ENCODE data around the gene UBR4. TPM values are rescaled to one million over a fixed set of nuclear protein-coding genes. Genes with fewer than 3 reads are reported as not detected.

The UBR4 gene
- total and polyA plus RNA-seq, 2 donors from 2014 or later: 167 to 319 TPM

GRCh38 chr1:19209439-19209989, 552 bp downstream of the UBR4 start:
- peak in 2 of 5 donors; percentile 60 to 65 for DNase-seq
- H3K27ac ChIP-seq (ENCODE audit: low read depth in 2 of 2, low read length in 2 of 2): peak overlapping the region; percentile 79 to 92
- intact Hi-C loops (cut with DNase I): no loop called here
- H3K36me3 ChIP-seq (ENCODE audit: control insufficient read depth in 2 of 3, insufficient read depth in 3 of 3, low read length in 3 of 3): peaks cover 0 to 3% (median 2%) of the 10 kb centered on the region in 3 donors
- peak overlapping the region; percentile 71 to 96 (median 82) for H3K4me3 ChIP-seq (ENCODE audit: low read length in 3 of 3)
- FAIRE-seq: no peak
- peaks cover 2 to 33% (median 19%) of the 10 kb centered on the region in 3 donors for H3K4me1 ChIP-seq (ENCODE audit: control insufficient read depth in 2 of 3, insufficient read depth in 2 of 3, low read depth in 1 of 3, low read length in 3 of 3)
- H3K9ac ChIP-seq (ENCODE audit: low read length in 3 of 3): peak overlapping the region; percentile 87 to 92 (median 91)
- no peak for TF ChIP-seq CTCF (IDR thresholded peaks at IDR 0.05; ENCODE audit: borderline replicate concordance, extremely low read depth, insufficient read depth)
- no peaks in the 10 kb centered on the region for H3K27me3 ChIP-seq (ENCODE audit: control insufficient read depth, insufficient read depth, low read length)
- no peaks in the 10 kb centered on the region for H3K9me3 ChIP-seq (ENCODE audit: control insufficient read depth in 2 of 3, insufficient read depth in 1 of 3, low read length in 3 of 3)

GRCh38 chr1:19208710-19209438, 1.2 kb downstream of the UBR4 start:
- H3K27ac ChIP-seq (ENCODE audit: low read depth in 2 of 2, low read length in 2 of 2): peak overlapping the region; percentile 79 to 92
- TF ChIP-seq CTCF (IDR thresholded peaks at IDR 0.05; ENCODE audit: borderline replicate concordance, extremely low read depth, insufficient read depth): no peak
- H3K4me1 ChIP-seq (ENCODE audit: control insufficient read depth in 2 of 3, insufficient read depth in 2 of 3, low read depth in 1 of 3, low read length in 3 of 3): peaks cover 2 to 33% (median 19%) of the 10 kb centered on the region in 3 donors

GRCh38 chr1:19206947-19207346, 3.1 kb downstream of the UBR4 start:
- intact Hi-C loops (cut with DNase I): no loop called here
- Histone ChIP-seq H3K4me1 (ENCODE audit: control insufficient read depth in 2 of 3, insufficient read depth in 2 of 3, low read depth in 1 of 3, low read length in 3 of 3) (peaks cover 2 to 29% (median 17%) of the 10 kb centered on the region in 3 donors), H3K9me3 (ENCODE audit: control insufficient read depth in 2 of 3, insufficient read depth in 1 of 3, low read length in 3 of 3) (no peaks in the 10 kb centered on the region), H3K27ac (ENCODE audit: low read depth in 2 of 2, low read length in 2 of 2) (no peak overlapping the region), H3K4me3 (ENCODE audit: low read length in 3 of 3) (no peak overlapping the region), H3K27me3 (ENCODE audit: control insufficient read depth, insufficient read depth, low read length) (no peaks in the 10 kb centered on the region), H3K9ac (ENCODE audit: low read length in 3 of 3) (no peak overlapping the region), H3K36me3 (ENCODE audit: control insufficient read depth in 2 of 3, insufficient read depth in 3 of 3, low read length in 3 of 3) (no peaks in the 10 kb centered on the region)
- DNase-seq (no peak), FAIRE-seq (no peak)
- no peak for TF ChIP-seq CTCF (IDR thresholded peaks at IDR 0.05; ENCODE audit: borderline replicate concordance, extremely low read depth, insufficient read depth)

More at GRCh38 chr1:19208710-19209438, 1.2 kb downstream of the UBR4 start:
- H3K4me3 ChIP-seq (ENCODE audit: low read length in 3 of 3): peak overlapping the region; percentile 71 to 96 (median 82)
- FAIRE-seq: no peak
- no peak for DNase-seq
- peak overlapping the region; percentile 87 to 92 (median 91) for H3K9ac ChIP-seq (ENCODE audit: low read length in 3 of 3)
- H3K36me3 ChIP-seq (ENCODE audit: control insufficient read depth in 2 of 3, insufficient read depth in 3 of 3, low read length in 3 of 3): peaks cover 0 to 3% (median 2%) of the 10 kb centered on the region in 3 donors
- H3K9me3 ChIP-seq (ENCODE audit: control insufficient read depth in 2 of 3, insufficient read depth in 1 of 3, low read length in 3 of 3): no peaks in the 10 kb centered on the region
- no peaks in the 10 kb centered on the region for H3K27me3 ChIP-seq (ENCODE audit: control insufficient read depth, insufficient read depth, low read length)
- intact Hi-C loops (cut with DNase I): no loop called here
